ENCODE data around the gene PIH1D1. TPM values are rescaled to one million over a fixed set of nuclear protein-coding genes. Genes with fewer than 3 reads are reported as not detected.

The PIH1D1 gene
- polyA plus RNA-seq, 1 donor from 2014 or later: 145 TPM

GRCh38 chr19:49443366-49444099, 8.1 kb downstream of the PIH1D1 start:
- Histone ChIP-seq H3K9ac (ENCODE audit: low read length) (peak overlapping the region; percentile 33), H2AFZ (ENCODE audit: low read depth, low read length) (peak overlapping the region; percentile 40)

More at GRCh38 chr19:49443366-49444099, 8.1 kb downstream of the PIH1D1 start:
- Histone ChIP-seq H3K9me3 (ENCODE audit: low read length) (no peaks in the 10 kb centered on the region), H3K79me2 (replicated peaks; ENCODE audit: insufficient read depth, low read length) (no peaks in the 10 kb centered on the region), H3K27me3 (ENCODE audit: insufficient read depth, low read depth, low read length) (peaks cover 47% of the 10 kb centered on the region), H3K4me3 (ENCODE audit: low read length) (peak overlapping the region; percentile 77), H3F3A (ENCODE audit: insufficient read depth, low read length, poor library complexity, severe bottlenecking) (no peaks in the 10 kb centered on the region), H3K4me2 (ENCODE audit: low read length) (peak overlapping the region; percentile 23), H3K9me2 (ENCODE audit: insufficient read depth, low read length) (no peaks in the 10 kb centered on the region), H4K20me1 (ENCODE audit: insufficient read depth) (no peaks in the 10 kb centered on the region), H3K36me3 (ENCODE audit: insufficient read depth, low read length) (no peaks in the 10 kb centered on the region), H3K27ac (ENCODE audit: low read length) (no peak overlapping the region)
- peak; percentile 81 for TF ChIP-seq MXI1 (conservative IDR thresholded peaks at IDR 0.05; ENCODE audit: poor library complexity, severe bottlenecking)
- TF ChIP-seq CTCF (IDR thresholded peaks at IDR 0.05; ENCODE audit: poor library complexity, severe bottlenecking): peak; percentile 100
- TF ChIP-seq EP300 (conservative IDR thresholded peaks at IDR 0.05; ENCODE audit: poor library complexity, severe bottlenecking): no peak
- TF ChIP-seq TAF1 (IDR thresholded peaks at IDR 0.05; ENCODE audit: low read depth): peak; percentile 61
- TF ChIP-seq SMC3 (conservative IDR thresholded peaks at IDR 0.05; ENCODE audit: poor library complexity): peak; percentile 99
- peak; percentile 89 for TF ChIP-seq RAD21 (conservative IDR thresholded peaks at IDR 0.05)
- TF ChIP-seq REST (IDR thresholded peaks at IDR 0.05; ENCODE audit: borderline replicate concordance): peak; percentile 38
- TF ChIP-seq EZH2 (IDR thresholded peaks at IDR 0.05; ENCODE audit: borderline replicate concordance, insufficient read depth, low read length, poor library complexity, severe bottlenecking): no peak
- TF ChIP-seq POLR2AphosphoS5 (IDR thresholded peaks at IDR 0.05): no peak
